Stimulated activated CD4-positive, alpha-beta T cell treated with anti-CD3 and anti-CD28 coated beads, Interleukin-2, amount 100 ng/mL, for 48 hours (primary cell): Measurements from ENCODE around the gene GUK1.

Experiments used
- DNase-seq, 2 donors: peaks; one replicate each; pipeline ENCODE4 v3.0.0-alpha.2; 2020

Gene GUK1

GRCh38 chr1:228151180-228151925 is 11.3 kb downstream of the GUK1 start:
- no peak for DNase-seq

DNA sequence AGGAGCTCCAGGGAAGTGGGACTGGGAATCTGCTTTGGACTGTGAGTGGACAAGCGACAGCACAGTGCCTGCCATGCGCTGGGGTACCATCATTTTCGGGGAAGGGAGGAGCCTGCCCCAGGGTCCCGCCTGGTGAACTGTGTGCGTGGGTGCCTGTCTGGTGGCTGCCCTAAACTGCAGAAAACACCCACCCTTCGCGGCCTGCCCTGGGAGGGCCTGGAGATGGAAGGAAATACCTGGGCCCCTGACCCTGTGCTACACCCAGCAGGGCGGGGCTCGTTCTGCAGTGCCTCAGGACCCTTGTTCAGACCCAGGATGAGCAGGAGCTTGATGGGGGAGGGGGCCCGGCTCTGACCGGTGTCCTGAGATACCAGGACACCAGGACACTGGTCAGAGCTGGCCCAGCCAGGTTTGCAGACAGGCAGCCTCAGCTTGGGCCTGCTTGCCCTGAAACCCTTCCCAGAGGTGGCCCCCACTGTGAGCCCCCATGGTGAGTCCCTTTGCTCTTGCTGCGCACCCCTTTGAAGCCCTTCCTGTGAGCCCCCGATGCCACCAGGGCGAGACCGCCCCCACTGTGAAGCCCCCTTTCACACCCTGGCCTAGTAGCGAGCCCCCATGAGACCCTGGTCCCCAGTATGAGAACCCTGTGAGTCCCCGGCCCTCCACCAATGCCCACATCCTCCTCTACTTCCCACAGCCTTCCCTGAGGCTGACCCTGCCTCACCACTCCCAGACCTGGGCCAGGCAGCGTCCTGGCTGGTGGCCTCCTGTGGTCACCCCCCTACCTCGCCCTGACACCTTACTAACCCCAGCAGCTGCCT is 12.2 kb downstream of the GUK1 start:
- no peak for DNase-seq

GRCh38 chr1:228152918-228153258 is 12.8 kb downstream of the GUK1 start:
- DNase-seq = no peak

DNA sequence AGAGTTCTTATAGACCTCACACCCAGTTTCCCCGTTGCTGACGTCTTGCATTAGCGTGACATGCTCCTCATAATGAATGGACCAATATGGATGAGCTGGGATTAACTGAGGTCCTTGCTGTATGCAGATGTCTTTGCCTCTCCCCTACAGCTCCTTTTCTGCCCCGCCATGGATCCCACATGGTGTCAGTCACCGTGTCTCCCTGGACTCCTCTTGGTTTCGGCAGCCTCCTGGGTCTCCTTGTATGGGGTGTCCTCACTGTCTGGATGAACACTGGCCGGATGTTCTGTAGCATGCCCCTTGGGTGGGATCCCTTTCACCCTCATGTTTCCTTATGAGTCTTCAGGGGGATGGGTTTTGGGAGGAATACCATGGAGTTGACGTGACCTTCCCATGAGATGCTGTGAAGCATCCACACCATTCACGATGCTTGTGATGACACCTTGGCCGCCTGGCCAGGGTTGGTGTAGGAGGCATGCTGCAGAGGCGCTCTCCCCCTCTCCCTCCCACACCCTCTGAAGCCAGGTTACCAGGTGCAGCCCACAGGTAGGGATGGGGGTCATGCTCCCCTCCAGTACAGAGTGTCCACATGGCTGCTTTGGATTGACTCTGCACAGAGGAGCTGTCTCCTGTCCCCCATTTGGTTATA is 14.1 kb downstream of the GUK1 start:
- no peak for DNase-seq

- DNase-seq = no peak
These were observed 14.8 kb downstream of the GUK1 start for GRCh38 chr1:228154670-228155571.

DNA sequence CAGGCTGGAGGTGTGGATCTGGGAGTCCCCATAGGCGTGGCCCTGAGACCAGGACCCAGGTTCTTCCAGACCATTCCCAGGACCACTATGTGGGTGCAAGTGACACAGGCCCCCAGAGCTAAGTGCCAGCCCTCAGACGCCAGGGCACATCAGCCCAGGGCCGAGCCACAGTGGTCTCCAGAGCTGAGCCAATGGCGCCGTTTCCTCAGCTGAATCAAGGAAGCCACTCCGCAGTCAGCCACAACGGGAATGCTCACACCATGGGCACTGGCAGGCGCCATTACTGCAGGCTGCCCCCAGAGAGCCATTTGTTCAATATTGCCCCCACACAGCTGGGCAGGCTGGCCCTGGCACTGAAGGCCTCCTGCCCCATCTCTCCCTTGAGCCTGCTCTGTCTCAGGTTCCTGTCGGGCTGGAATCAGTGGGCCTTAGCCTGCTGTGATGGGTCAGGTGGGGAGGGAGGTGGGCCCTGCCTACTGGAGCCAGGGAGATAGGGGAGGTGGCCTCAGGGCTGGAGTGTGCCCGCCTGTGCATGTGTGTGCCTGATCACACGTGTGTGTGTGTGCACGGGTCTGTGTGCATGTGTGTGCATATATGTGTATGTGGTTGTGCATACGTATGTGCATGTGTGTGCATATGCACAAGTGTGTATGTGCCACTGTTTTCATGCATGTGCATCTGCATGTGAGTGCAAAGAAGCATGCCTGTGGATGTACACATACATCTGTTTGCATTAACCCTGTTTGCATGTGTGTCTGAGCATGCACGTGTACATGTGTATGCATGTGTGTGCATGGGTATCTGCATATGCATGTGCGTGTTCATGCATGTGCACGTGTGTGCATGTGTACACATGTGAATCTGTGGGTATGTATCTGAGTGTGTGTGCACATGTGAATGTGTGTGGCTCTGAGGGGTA is 15.8 kb downstream of the GUK1 start:
- no peak for DNase-seq

DNA sequence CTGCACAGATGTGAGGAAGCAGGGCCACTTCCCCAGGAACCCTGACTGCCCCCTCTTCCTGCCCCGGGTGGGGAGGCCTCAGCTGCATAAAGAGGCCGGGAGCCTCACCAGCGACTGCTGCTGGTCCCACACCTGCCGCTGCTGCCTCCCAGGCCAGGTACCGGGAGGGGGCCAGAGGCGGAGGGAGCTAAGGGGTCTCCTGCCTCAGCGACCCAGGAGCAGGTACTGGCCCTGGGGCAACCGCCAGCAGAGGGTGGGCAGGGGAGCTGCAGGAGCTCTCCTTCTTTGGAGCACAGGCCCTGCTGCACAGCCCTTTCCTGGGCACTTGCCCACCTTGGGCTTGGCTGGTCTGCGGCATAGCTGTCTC is 16.4 kb downstream of the GUK1 start:
- DNase-seq = no peak

GRCh38 chr1:228156941-228157728 is 17.1 kb downstream of the GUK1 start:
- DNase-seq = no peak

- no peak for DNase-seq
These were observed 17.6 kb downstream of the GUK1 start for GRCh38 chr1:228157729-228158126.

DNA sequence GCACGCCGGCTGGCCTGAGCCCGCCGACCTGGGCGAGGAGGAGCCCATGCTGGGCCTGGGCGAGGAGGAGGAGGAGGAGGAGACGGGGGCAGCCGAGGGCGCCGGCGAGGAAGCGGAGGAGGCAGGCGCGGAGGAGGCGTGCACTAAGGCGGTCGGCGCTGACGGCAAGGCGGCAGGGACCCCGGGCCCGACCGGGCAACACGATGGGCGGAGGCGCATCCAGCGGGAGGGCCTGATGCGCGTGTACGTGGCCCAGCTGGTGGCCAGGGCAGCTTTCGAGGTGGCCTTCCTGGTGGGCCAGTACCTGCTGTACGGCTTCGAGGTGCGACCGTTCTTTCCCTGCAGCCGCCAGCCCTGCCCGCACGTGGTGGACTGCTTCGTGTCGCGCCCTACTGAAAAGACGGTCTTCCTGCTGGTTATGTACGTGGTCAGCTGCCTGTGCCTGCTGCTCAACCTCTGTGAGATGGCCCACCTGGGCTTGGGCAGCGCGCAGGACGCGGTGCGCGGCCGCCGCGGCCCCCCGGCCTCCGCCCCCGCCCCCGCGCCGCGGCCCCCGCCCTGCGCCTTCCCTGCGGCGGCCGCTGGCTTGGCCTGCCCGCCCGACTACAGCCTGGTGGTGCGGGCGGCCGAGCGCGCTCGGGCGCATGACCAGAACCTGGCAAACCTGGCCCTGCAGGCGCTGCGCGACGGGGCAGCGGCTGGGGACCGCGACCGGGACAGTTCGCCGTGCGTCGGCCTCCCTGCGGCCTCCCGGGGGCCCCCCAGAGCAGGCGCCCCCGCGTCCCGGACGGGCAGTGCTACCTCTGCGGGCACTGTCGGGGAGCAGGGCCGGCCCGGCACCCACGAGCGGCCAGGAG is 18.3 kb downstream of the GUK1 start:
- DNase-seq = no peak

DNA sequence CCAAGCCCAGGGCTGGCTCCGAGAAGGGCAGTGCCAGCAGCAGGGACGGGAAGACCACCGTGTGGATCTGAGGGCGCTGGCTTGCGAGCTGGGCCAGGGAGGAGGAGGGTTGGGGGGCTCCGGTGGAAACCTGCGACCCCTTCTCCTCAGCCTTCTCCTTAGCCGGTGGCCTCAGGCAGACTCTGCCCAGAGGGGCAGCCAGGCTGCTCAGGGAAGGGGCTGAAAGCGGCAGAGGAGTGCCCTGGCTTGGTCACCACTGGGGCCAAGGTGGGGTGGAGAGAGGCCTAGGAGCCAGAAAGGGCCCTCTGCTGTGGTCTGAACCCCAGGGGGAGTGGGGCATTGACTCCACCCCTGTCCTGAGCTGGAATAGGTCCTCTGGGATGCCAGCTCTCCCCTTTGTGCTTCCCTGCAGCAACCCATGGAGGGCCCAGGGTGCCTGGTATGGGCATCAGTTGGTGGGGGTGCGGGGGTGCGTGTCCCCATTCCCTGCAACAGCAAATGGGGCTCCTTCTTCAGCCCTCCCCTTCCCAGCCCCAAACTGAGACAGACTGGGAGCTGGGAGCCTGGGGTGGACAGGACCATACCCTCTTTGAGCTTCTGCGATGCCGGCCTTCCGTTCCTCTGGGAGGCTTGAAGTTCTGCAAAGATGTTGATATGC is 19.1 kb downstream of the GUK1 start:
- DNase-seq = no peak

GRCh38 chr1:228160201-228160761 is 20.2 kb downstream of the GUK1 start:
- no peak for DNase-seq

DNA sequence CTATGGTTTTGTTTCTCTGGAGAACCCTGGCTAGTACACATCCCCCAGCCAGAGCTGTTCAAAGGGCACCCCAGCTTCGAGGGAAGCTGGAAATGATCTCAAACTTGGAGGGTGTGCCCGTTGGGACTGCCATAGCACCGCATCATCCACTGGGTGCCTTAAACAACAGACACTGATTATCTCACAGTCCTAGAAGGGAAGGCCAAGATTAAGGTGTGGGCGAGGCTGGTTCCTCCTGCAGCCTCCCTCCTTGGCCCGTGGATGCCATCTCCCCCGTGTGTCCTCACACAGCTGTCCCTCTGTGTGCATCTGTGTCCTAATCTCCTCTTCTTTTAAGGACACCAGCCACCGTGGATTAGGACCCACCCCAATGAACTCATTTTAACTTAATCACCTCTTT is 21.3 kb downstream of the GUK1 start:
- DNase-seq = no peak

DNA sequence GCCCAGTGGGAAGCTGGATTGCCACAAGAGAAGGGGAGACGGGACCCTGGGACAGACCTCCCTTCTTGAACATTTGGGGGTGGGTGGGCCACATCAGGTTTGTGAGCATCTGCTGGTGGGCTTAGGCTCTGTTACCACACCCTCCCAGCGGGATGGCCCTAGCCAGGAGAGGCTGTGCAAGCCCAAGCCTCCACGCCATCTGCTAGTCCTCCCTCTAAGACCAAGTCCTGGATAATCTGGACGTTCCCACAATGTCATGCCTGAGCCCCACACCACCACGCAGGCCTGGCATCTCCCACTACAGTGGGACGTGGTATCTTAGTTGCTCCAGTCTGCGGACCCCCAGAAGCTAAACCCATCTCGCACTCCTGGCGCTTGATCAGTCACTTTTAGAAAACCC is 21.8 kb downstream of the GUK1 start:
- no peak for DNase-seq

- no peak for DNase-seq
These were observed 22.4 kb downstream of the GUK1 start for GRCh38 chr1:228162286-228163006.

GRCh38 chr1:228163007-228163753 is 23.1 kb downstream of the GUK1 start:
- DNase-seq = no peak

- no peak for DNase-seq
These were observed 23.9 kb downstream of the GUK1 start for GRCh38 chr1:228163776-228164519.
